ENCODE measurements around the gene GRK2.

DNA sequence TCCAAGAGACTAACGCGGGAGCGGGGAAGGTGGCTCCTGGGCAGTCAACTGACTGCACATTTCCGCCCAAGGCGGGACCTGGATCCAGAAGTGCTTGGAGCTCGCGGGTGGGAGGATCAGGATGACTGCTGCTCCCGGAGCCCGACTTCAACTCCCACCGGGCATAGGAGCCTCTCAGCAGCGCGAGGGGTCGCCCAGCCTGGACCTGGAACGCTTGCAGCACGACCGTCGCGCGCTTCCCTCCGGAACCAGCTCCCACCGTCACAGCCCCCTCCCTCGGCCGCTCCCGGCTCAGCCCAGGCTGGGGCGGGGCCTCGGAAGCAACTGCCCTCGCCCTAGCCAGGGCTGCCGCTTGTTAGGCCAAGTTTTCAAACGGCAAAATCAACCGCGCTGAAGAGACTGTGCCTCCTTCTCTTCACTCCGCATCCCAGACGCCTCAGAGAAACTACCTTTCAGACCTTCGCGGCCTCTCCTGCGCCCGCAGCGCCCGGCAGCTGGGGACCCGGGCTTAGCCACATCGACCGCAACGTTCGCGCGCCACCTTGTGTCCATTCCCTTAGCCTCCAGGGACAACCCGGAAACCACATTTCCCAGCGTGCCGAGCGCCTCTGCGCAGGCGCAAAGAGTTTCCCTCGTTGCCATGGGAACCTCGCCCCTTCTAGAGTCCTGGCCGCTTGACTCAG is 51.1 kb downstream of the GRK2 start:
- TF ChIP-seq ELF4 (IDR thresholded peaks at IDR 0.05) (peak; percentile 83; the same call in 1 of the 2 replicates), CTBP1 (IDR thresholded peaks at IDR 0.05; ENCODE audit: borderline replicate concordance) (no peak), BHLHE40 (IDR thresholded peaks at IDR 0.05; ENCODE audit: borderline replicate concordance) (no peak), SUZ12 (IDR thresholded peaks at IDR 0.05) (no peak), SP1 (IDR thresholded peaks at IDR 0.05) (no peak), TARDBP (IDR thresholded peaks at IDR 0.05) (no peak), ZNF384 (IDR thresholded peaks at IDR 0.05) (no peak), FOXM1 (IDR thresholded peaks at IDR 0.05; ENCODE audit: borderline replicate concordance) (no peak)

Data from HEK293T (cell line).